Adrenal gland (tissue), 12 donors: Measurements from ENCODE around the gene KCNK3. TPM values are rescaled to one million over a fixed set of nuclear protein-coding genes. Genes with fewer than 3 reads are reported as not detected.

ENCODE experiments used
- DNase-seq, 7 donors: peaks; one replicate each; pipeline ENCODE4 v3.0.0-alpha.2; 2019 to 2020
- H3K27ac ChIP-seq, 5 donors: fragments of 200-600 bp; sonication (generic) in 4 of 5; 1 replicate in 3 of 5; 2 replicates in 2 of 5; pipeline versions ENCODE4 v1.5.1 to v1.8.0; 2016 to 2020; ENCODE audit warnings: mild to moderate bottlenecking in 1 of 5
- H3K27me3 ChIP-seq: fragments of 200-600 bp; 2 replicates; pipeline ENCODE4 v1.8.0; 2021
- H3K36me3 ChIP-seq, 2 donors: fragments of 200-600 bp; replicated peaks in 1 of 2; 1 replicate in 1 of 2; 2 replicates in 1 of 2; pipeline versions ENCODE4 v1.5.1 to v1.8.0; 2018 to 2022
- H3K4me1 ChIP-seq, 2 donors: fragments of 200-600 bp; replicated peaks in 1 of 2; 1 replicate in 1 of 2; 2 replicates in 1 of 2; pipeline versions ENCODE4 v1.5.1 to v1.8.0; 2018 to 2021
- H3K4me3 ChIP-seq, 4 donors: fragments of 200-600 bp; sonication (generic) in 3 of 4; one replicate each; pipeline ENCODE4 v1.5.1; 2016 to 2018
- H3K9me3 ChIP-seq, 3 donors: fragments of 200-600 bp; sonication (generic) in 1 of 3; replicated peaks in 1 of 3; 1 replicate in 2 of 3; 2 replicates in 1 of 3; pipeline versions ENCODE4 v1.5.1 to v1.8.0; 2016 to 2021
- POLR2A ChIP-seq, 2 donors: fragments of 450-650 bp; IDR thresholded peaks; one replicate each; pipeline ENCODE4 v1.6.1; 2017; ENCODE audit warnings: antibody characterized with exemption in 2 of 2, mild to moderate bottlenecking in 2 of 2, moderate library complexity in 1 of 2
- WGBS, 4 donors: extraction: QIAGEN DNeasy Blood & Tissue Kit in 2 of 4; methylation state at CpG; one replicate each; pipeline versions ENCODE4 v1.1.5 to v1.1.7; 2013 to 2017; 5-methylcytosine and 5-hydroxymethylcytosine counted together
- intact Hi-C, 2 donors: fragments of 100-400 bp; cut with DNase I; formaldehyde crosslinking; loops; one replicate each; pipeline versions ENCODE4 v1.14.1 to v1.15.0; 2022 to 2023
- polyA plus RNA-seq, 3 donors: library from polyadenylated mRNA; stranded (reverse); fragments of 200-250 nt in 2 of 3; fragments of 350-450 nt in 1 of 3; fragmentation: Illumina TruSeq in 1 of 3; extraction: RNeasy Lipid Tissue Mini Kit (QIAGEN cat#74804) in 1 of 3; gene quantifications; one replicate each; pipeline ENCODE4 v1.2.3, GENCODE V29; 2013 to 2014
- total RNA-seq, 9 donors: library from RNA; depleted of rRNA in 4 of 9; stranded (reverse); fragments of >200 nt in 4 of 9; fragments of 120-200 nt in 1 of 9; fragmentation: NEBNext Ultra II Directional in 1 of 9; extraction: Animal tissue kit (Norgen Biotek cat#: 25700) in 1 of 9; gene quantifications; one replicate each; pipeline versions ENCODE4 v1.1.0 to v1.2.4, GENCODE V29; 2013 to 2023
- TF ChIP-seq, protein P1 (sequence below), 6 experiments: fragments of 450-650 bp in 4 of 6; fragments of 200-600 bp in 2 of 6; sonication (generic) in 1 of 6; IDR thresholded peaks; 1 replicate in 5 of 6; 2 replicates in 1 of 6; pipeline versions ENCODE4 v1.5.1 to v1.8.0; 2016 to 2021; ENCODE audit warnings: antibody characterized with exemption in 6 of 6, mild to moderate bottlenecking in 2 of 6, moderate library complexity in 1 of 6
- donor health status: healthy with polysubstance abuse.
- donor health status: Bipolar disorder and iron deficiency.
- donor health status: DM: yes; HTN: yes; CAD: no.
- donor health status: DM: no; HTN: no; CAD: no.
- donor health status: DM: no; HTN: no; CAD: no.
- donor health status: DM: yes; HTN: yes; CAD: no.

Gene KCNK3
- total and polyA plus RNA-seq, 12 donors: 69.6 to 595 (median 382) TPM

DNA sequence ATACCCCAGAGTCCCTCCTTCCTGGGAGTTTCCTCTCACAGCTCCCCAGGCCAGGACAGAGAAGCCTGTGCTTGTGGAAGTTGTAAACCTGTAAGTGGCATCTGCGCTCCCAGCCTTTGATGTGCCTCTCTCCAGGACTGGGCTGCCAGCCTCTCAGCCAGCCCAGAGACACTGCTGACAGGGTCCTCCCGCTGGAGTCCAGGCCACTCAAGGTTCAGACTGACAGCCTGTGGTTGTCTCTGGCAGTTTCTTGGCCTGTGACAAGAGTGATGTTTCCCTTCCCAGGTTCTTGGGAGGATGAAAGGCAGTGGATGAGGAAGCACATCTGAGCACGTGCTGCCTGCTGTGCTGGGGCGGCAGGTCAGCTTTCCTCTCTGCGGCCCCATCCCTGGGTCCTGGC, 74.6 kb downstream of the KCNK3 start:
- H3K4me3 ChIP-seq: no peak overlapping the region
- no peak for TF ChIP-seq POLR2A (IDR thresholded peaks at IDR 0.05)
- TF ChIP-seq, protein P1, sequence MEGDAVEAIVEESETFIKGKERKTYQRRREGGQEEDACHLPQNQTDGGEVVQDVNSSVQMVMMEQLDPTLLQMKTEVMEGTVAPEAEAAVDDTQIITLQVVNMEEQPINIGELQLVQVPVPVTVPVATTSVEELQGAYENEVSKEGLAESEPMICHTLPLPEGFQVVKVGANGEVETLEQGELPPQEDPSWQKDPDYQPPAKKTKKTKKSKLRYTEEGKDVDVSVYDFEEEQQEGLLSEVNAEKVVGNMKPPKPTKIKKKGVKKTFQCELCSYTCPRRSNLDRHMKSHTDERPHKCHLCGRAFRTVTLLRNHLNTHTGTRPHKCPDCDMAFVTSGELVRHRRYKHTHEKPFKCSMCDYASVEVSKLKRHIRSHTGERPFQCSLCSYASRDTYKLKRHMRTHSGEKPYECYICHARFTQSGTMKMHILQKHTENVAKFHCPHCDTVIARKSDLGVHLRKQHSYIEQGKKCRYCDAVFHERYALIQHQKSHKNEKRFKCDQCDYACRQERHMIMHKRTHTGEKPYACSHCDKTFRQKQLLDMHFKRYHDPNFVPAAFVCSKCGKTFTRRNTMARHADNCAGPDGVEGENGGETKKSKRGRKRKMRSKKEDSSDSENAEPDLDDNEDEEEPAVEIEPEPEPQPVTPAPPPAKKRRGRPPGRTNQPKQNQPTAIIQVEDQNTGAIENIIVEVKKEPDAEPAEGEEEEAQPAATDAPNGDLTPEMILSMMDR (IDR thresholded peaks at IDR 0.05): no peak
- H3K4me1 ChIP-seq: peaks cover 38 to 71% of the 10 kb centered on the region in 2 donors
- no peaks in the 10 kb centered on the region for H3K9me3 ChIP-seq
- 46 to 68% (median 61%) methylated on average over 3 to 5 of the region's 5 CpGs for WGBS, 4 donors
- no peaks in the 10 kb centered on the region for H3K36me3 ChIP-seq
- no peak for DNase-seq
- H3K27ac ChIP-seq: peak overlapping the region in 3 of 5 donors; percentile 16 to 27 (median 18)
- H3K27me3 ChIP-seq: no peaks in the 10 kb centered on the region
- intact Hi-C loops: no loop called here

DNA sequence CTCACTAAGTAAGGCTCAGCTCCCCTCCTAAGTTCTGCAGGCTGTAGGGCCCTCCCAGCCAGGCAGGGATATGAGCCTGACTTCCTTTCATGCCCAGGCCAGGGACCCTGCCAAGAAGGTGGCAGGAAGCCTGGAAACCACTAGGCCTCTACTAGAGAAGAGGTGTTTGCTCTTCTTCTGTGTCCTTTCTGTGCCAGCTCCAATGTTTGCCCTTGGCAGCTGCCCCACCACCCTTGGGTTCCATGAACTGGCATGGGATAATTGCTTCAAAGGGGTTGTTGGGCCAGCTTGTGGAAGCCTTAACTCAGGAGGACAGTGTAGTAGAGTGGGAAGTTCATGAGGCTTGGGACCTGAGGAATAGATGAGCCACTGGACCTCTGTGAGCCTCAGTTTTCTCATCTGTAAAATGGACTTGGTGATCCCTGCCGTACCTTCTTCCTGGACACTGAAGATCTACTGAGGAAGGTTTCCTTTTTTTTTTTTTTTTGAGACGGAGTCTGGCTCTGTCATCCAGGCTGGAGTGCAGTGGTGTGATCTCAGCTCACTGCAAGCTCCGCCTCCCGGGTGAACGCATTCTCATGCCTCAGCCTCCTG, 75.5 kb downstream of the KCNK3 start:
- DNase-seq: no peak
- Histone ChIP-seq H3K36me3 (no peaks in the 10 kb centered on the region), H3K27me3 (no peaks in the 10 kb centered on the region), H3K4me3 (no peak overlapping the region), H3K27ac (peak overlapping the region in 3 of 5 donors; percentile 18 to 84 (median 34)), H3K4me1 (peaks cover 44 to 79% of the 10 kb centered on the region in 2 donors), H3K9me3 (no peaks in the 10 kb centered on the region)
- TF ChIP-seq POLR2A (IDR thresholded peaks at IDR 0.05): no peak
- TF ChIP-seq, protein P1 (IDR thresholded peaks at IDR 0.05): no peak
- WGBS, 4 donors: 95 to 100% (median 97%) methylated on average over 4 to 5 of the region's 5 CpGs
- intact Hi-C loops: no loop called here

DNA sequence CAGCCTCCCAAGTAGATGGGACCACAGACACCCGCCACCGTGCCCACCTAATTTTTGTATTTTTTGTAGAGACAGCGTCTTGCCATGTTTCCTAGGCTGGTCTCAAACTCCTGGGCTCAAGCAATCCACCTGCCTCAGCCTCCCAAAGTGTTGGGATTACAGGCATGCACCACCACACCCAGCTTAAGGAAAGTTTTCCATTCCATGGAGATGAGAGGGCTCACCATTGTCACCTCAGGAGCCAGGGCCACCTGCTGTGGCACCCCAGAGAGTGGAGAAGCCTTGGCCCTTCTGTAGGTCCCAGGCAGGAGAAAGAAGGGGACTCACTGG, 76.2 kb downstream of the KCNK3 start:
- H3K36me3 ChIP-seq: peaks cover 0 to 1% of the 10 kb centered on the region in 2 donors
- no peaks in the 10 kb centered on the region for H3K27me3 ChIP-seq
- WGBS, 4 donors: 92 to 98% (median 96%) methylated on average over 3 of the region's 3 CpGs
- H3K4me1 ChIP-seq: peaks cover 42 to 85% of the 10 kb centered on the region in 2 donors
- H3K9me3 ChIP-seq: no peaks in the 10 kb centered on the region
- no peak for DNase-seq
- TF ChIP-seq, protein P1 (IDR thresholded peaks at IDR 0.05): no peak
- no peak for TF ChIP-seq POLR2A (IDR thresholded peaks at IDR 0.05)
- H3K4me3 ChIP-seq: no peak overlapping the region
- H3K27ac ChIP-seq: peak overlapping the region in 4 of 5 donors; percentile 9 to 85 (median 71)
- intact Hi-C loops: no loop called here

DNA sequence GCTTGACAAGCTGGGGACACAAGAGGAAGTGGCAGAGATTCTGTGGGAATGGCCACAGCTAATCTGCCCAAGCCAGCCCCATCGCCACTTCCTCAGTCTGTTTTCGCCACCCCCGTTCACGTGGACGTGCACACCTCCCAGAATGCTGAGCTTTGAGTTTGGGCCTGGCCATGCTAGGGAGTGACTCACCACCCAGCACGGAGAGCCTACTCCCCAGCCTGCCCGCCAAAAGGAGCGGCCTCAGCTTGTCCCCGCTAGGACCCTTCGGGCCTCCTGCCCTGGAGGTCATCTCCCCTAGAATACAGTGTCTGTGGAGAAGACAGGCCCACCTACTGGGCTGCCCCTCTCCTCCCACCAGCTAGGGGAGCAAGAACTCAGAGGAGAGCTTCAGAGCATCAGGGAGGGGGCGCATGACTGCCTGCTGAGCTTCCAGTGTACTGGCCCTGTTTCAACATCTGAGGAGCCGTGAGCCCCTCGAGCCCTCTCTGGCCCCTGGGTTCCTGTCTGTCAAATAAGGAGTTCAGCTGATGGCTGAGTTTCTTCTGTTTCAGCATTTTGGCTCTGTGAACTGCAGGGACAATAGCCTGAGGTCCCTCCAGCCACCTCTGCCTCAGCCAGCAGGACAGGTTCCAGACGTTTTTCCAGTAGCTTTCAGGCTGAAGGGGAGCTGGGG, 76.7 kb downstream of the KCNK3 start:
- peaks cover 41 to 85% of the 10 kb centered on the region in 2 donors for H3K4me1 ChIP-seq

More for the DNA sequence above, 76.7 kb downstream of the KCNK3 start:
- TF ChIP-seq POLR2A (IDR thresholded peaks at IDR 0.05): no peak
- TF ChIP-seq, protein P1 (IDR thresholded peaks at IDR 0.05): no peak
- H3K9me3 ChIP-seq: no peaks in the 10 kb centered on the region
- WGBS, 4 donors: 33 to 64% (median 40%) methylated on average over 7 to 14 of the region's 14 CpGs
- peak overlapping the region in 4 of 5 donors; percentile 38 to 85 (median 71) for H3K27ac ChIP-seq
- peaks cover 0 to 6% of the 10 kb centered on the region in 2 donors for H3K36me3 ChIP-seq
- no peak overlapping the region for H3K4me3 ChIP-seq
- H3K27me3 ChIP-seq: no peaks in the 10 kb centered on the region
- peak; percentile 64 to 88 (median 86) for DNase-seq
- intact Hi-C loops: no loop called here
